ENCODE results near the gene HEATR5A.
"Not testable (repeated sequence)": the region's sequence is repeated elsewhere in the genome, so short reads cannot be mapped to it uniquely, and the experiment has no call there.

The HEATR5A gene

DNA sequence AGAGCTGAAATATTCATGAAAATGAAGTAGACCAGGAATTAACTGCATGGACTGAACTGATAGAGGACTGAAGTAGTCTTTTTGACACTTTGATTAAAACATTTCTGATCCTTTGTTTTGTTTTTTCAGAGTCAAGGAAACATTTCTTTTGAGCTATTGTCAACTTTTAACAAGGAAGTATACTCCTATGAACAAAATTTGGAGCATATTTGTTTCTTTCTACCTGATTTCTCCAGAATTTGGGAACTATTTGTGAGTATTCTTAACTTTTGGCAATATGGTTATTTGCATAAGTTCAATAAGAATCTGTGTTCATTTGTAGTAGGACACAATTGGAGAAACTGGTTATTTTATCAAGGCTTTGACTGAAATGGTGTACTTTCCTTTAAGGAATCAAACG is 141.5 kb downstream of the HEATR5A start:
- Histone ChIP-seq H3K9me3 (no peaks in the 10 kb centered on the region), H3K27me3 (no peaks in the 10 kb centered on the region), H3K27ac (no peak overlapping the region), H3K4me1 (peaks cover 0 to 5% (median 2%) of the 10 kb centered on the region in 4 donors), H3K4me3 (no peak overlapping the region), H3K36me3 (no peaks in the 10 kb centered on the region)
- TF ChIP-seq, protein P1, sequence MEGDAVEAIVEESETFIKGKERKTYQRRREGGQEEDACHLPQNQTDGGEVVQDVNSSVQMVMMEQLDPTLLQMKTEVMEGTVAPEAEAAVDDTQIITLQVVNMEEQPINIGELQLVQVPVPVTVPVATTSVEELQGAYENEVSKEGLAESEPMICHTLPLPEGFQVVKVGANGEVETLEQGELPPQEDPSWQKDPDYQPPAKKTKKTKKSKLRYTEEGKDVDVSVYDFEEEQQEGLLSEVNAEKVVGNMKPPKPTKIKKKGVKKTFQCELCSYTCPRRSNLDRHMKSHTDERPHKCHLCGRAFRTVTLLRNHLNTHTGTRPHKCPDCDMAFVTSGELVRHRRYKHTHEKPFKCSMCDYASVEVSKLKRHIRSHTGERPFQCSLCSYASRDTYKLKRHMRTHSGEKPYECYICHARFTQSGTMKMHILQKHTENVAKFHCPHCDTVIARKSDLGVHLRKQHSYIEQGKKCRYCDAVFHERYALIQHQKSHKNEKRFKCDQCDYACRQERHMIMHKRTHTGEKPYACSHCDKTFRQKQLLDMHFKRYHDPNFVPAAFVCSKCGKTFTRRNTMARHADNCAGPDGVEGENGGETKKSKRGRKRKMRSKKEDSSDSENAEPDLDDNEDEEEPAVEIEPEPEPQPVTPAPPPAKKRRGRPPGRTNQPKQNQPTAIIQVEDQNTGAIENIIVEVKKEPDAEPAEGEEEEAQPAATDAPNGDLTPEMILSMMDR (IDR thresholded peaks at IDR 0.05) = no peak
- no peak for DNase-seq
- intact Hi-C loops (cut with DNase I; ENCODE audit: low total_unique reads) = no loop called here

DNA sequence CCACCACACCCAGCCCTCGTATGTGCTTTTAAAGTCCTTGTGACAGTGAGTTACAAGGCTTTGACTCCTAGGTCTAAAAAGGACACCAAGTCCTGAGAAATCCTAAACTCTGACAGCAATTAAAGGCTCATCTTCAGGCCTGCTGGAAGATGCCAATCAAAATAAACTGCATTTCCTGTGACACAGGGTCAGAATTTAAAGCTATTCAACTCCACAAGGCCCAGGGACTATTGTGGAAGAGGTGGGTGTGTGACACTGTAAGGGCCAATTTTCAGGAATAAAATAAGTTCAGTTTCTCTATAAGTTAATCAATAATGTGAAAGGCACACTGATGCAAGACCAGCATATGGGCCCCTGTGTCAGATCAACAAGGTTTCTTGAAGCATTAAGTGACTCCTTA is 143.3 kb downstream of the HEATR5A start:
- no peaks in the 10 kb centered on the region for H3K36me3 ChIP-seq
- H3K27ac ChIP-seq = no peak overlapping the region
- H3K27me3 ChIP-seq = no peaks in the 10 kb centered on the region
- TF ChIP-seq, protein P1 (IDR thresholded peaks at IDR 0.05) = no peak
- no peaks in the 10 kb centered on the region for H3K4me1 ChIP-seq
- H3K4me3 ChIP-seq = no peak overlapping the region
- intact Hi-C loops (cut with DNase I; ENCODE audit: low total_unique reads) = no loop called here
- H3K9me3 ChIP-seq = no peaks in the 10 kb centered on the region
- no peak for DNase-seq

DNA sequence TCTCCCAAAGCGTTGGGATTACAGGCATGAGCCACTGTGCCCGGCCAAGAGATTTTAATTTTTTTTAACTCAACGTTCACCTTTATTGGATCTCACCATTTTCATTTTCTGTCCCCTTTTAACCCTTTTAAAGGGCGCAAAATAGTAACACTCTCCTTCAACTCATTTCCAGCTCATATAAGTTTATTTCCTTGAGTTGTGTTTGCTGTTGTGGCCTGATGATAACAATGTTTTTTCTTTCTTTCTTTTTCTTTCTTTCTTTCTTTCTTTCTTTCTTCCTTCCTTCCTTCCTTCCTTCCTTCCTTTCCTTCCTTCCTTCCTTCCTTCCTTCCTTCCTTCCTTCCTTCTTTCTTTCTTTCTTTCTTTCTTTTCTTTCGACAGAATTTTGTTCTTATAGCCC is 143.9 kb downstream of the HEATR5A start:
- H3K36me3 ChIP-seq; H3K27ac ChIP-seq; DNase-seq; H3K4me1 ChIP-seq; intact Hi-C loops (cut with DNase I; ENCODE audit: low total_unique reads); H3K27me3 ChIP-seq; H3K4me3 ChIP-seq; H3K9me3 ChIP-seq: not testable (repeated sequence)

DNA sequence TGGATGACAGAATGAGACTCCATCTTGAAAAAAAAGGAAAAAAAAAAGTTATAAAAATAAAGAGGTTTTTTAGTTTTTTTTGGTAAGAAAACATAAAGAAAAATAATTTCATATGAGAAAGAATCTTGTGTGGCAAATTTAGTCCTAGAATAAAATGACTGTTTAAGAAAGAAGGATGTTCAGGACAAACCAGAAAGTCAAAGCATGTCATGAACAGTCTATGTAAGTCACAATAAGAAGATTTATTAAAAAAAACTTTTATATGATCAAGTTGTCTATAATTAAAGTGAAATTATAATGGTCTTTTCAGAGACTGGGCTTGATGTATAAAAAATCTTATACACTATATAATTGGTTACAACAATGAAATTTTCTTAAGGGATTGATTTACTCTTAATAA is 144.6 kb downstream of the HEATR5A start:
- Histone ChIP-seq H3K4me3 (no peak overlapping the region), H3K9me3 (no peaks in the 10 kb centered on the region), H3K36me3 (no peaks in the 10 kb centered on the region), H3K27ac (no peak overlapping the region), H3K27me3 (no peaks in the 10 kb centered on the region), H3K4me1 (no peaks in the 10 kb centered on the region)
- no peak for DNase-seq
- intact Hi-C loops (cut with DNase I; ENCODE audit: low total_unique reads) = no loop called here
- TF ChIP-seq, protein P1 (IDR thresholded peaks at IDR 0.05) = no peak

DNA sequence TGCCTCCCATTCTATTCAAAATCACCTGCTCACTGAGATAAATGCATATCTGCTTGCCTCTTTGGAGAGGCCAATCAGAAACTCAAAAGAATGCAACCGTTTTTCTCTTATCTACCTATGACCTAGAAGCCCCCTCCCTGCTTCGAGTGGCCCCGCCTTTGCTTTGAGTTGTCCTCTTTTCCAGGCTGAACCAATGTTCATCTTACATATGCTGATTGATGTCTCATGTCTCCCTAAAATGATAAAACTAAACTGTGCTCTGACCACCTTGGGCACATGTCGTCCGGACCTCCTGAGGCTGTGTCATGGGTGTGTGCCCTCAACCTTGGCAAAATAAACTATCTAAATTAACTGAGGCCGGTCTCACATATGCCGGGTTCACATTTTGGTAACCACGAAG is 148.7 kb downstream of the HEATR5A start:
- TF ChIP-seq, protein P1 (IDR thresholded peaks at IDR 0.05) = no peak
- intact Hi-C loops (cut with DNase I; ENCODE audit: low total_unique reads) = no loop called here

DNA sequence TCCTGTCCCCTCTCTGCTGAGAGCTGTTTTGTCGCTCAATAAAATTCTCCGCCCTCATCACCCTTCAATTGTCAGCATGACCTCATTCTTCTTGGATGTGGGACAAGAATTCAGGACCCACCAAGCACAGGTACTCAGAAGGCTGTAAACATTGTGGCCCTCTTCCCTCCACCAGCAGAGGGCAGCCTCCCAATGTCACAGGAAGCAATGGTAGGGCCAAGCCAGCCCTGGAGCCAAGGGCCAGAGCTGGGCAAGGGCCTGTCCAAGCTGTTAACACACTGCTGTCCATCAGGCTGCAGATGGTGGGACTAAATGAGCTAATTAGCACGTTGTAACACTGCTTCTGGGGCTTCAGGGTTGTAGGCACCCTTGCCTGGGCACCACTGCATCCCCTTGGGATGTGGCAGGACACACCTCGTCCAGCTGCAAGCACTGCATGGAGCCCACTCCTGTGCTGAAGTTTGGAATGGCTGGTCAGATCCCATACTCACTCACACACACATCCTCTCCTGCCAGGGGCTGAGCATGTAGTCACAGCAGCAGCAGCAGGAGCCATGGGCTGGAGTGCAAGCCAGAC is 150.1 kb downstream of the HEATR5A start:
- Histone ChIP-seq H3K27ac (no peak overlapping the region), H3K36me3 (no peaks in the 10 kb centered on the region), H3K4me3 (no peak overlapping the region), H3K4me1 (peaks cover 0 to 2% (median 0%) of the 10 kb centered on the region in 4 donors), H3K9me3 (peaks cover 0 to 4% (median 0%) of the 10 kb centered on the region in 3 donors), H3K27me3 (no peaks in the 10 kb centered on the region)
- intact Hi-C loops (cut with DNase I; ENCODE audit: low total_unique reads) = no loop called here
- no peak for DNase-seq
- TF ChIP-seq, protein P1 (IDR thresholded peaks at IDR 0.05) = peak in 1 of 2 experiments; percentile 12

More for the DNA sequence above, 148.7 kb downstream of the HEATR5A start:
- DNase-seq = no peak
- Histone ChIP-seq H3K27me3 (no peaks in the 10 kb centered on the region), H3K4me3 (no peak overlapping the region), H3K36me3 (no peaks in the 10 kb centered on the region), H3K4me1 (no peaks in the 10 kb centered on the region), H3K9me3 (peaks cover 0 to 4% (median 0%) of the 10 kb centered on the region in 3 donors), H3K27ac (no peak overlapping the region)

Measured in tibial artery (tissue), 4 donors.